Stimulated activated naive CD8-positive, alpha-beta T cell treated with anti-CD3 and anti-CD28 coated beads, Interleukin-15, Interleukin-2, amounts not matched to agents 100 U/mL and 50 U/mL, for 24 hours (primary cell): Measurements from ENCODE around the gene CRIM1.
"Not testable (repeated sequence)": the region's sequence is repeated elsewhere in the genome, so short reads cannot be mapped to it uniquely, and the experiment has no call there.

Source experiments
- ATAC-seq: fragments of 150-1000 bp; cut with Tn5 transposase; one replicate; pipeline ENCODE4 v1.10.0; 2021
- DNase-seq: peaks from one replicate; pipeline ENCODE4 v3.0.0; 2021

Gene CRIM1

GRCh38 chr2:36351736-36352349 is 3.7 kb upstream of the CRIM1 start:
- DNase-seq (no peak), ATAC-seq (no peak)

DNA sequence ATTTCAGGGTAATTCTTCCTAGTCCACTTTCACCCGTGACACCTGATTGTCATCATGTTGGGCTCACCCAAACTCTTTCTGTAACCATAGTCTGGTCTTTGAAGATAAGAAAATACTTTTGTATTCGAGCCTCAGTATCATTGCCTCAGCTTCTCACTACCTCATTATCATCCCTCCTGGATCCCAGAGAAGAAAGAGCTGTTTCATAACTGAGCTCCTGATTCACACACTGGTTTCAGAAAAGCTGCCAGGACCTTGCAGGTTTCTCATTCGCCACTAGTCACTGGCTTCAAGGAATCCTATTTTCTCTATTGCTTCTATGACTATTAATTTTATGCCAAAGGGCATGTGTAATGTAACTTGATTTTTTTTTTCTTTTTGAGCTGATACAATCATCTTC is 2.9 kb upstream of the CRIM1 start:
- DNase-seq (no peak), ATAC-seq (no peak)

DNA sequence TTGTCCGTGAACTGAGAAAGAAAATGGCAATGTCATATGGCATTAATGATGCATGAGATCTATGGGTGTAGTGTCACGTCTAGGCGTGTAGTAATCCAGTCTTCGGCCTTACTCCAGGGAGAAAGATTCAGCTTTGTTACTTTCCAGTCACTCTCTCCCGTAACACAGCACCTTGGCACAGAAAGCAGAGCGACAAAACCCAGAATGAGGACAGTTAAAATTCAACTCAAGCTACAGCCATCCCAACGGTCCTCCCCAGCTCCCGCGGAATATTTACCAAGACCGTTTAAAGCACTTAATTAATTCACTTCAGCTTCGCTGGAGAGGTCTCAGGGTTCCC is 797 bp upstream of the CRIM1 start:
- DNase-seq, result no peak

GRCh38 chr2:36355890-36356297 is 316 bp downstream of the CRIM1 start:
- no peak for DNase-seq
- no peak for ATAC-seq

More for the DNA sequence above, 797 bp upstream of the CRIM1 start:
- no peak for ATAC-seq

DNA sequence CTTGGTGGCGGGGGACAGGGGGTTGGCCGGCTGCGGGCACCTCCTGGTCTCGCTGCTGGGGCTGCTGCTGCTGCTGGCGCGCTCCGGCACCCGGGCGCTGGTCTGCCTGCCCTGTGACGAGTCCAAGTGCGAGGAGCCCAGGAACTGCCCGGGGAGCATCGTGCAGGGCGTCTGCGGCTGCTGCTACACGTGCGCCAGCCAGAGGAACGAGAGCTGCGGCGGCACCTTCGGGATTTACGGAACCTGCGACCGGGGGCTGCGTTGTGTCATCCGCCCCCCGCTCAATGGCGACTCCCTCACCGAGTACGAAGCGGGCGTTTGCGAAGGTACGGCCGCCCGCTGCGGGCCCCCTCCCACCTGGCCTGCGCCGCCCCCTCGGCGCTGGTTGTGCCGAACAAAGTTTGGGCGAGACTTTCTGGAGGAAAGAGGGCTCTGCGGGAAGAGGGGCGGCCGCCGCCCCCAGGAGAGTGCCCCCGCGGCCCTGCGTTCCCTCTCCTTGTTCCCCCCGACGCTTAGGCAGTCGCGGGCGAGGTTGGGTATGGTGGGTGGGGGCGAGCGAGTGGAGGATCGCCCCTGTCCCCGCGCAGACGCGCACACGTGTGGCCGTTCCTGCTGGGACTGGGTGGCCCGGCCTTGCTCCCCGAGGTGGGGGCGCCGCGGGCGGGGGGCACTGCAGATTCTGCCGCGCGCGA is 866 bp downstream of the CRIM1 start:
- DNase-seq, result peak; percentile 53
- peak; percentile 25 for ATAC-seq

DNA sequence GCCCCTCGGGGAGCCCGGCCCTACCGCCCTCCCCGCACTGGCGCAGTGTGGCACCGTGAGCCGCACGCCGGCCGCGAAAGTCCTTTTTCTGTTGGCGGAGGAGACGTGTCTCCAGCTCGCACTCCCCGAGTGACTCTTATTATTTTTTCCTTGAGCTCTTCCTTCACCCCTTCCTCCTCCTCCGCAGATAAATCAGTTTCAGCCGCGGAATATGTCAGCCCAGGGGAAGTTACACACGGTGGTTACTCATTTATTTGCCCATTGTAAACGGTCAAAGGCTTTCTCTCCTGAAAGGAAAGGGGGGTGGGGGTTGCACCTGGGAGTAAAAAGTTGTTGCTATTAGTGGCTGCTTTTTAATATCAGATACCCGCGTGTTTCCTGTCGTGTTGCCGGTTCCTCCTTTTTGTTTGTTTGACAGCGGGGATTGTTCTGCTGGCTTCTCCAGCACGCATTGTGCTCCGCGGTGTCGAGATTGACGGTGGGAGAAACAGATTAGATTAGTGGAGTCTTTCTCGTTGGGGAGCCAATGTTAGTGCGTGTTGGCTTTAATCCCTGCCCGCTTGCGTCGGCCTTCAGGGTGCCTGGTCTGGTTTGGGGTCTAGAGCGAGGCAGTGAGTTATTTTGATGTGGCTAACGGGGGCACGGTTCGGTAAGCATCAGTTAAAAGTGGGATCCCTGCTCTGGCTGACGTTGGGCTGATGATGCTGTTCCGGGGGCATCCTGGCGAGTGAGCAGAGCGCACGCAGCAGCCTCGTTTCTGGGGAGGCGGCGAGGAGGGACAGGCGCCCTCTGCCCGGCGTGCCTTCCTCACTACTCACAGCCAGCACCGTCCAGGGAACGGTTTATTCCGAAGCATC is 1.6 kb downstream of the CRIM1 start:
- DNase-seq, result peak; percentile 64
- ATAC-seq, result peak; percentile 61

- DNase-seq (no peak), ATAC-seq (no peak)
Measured at GRCh38 chr2:36357847-36358659, 2.5 kb downstream of the CRIM1 start.

DNA sequence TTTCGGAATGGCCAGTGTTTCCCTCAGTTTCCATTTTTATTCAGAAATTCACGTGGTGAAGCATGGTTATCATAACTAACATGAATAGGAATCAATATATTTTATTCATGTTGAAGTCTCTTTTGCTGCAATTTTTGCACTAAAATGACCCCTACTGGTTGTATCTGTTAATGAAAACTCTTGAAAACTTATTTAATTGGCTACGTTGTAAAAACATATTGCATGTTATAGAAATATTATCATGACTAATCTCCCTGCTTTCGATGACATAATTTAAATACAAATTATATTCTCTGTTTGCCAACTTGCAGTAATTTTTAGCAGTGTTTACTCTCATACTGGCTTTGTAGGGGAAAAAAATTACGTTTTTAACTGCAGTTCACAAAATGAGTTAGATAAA is 3.5 kb downstream of the CRIM1 start:
- ATAC-seq, result no peak
- DNase-seq, result no peak

DNA sequence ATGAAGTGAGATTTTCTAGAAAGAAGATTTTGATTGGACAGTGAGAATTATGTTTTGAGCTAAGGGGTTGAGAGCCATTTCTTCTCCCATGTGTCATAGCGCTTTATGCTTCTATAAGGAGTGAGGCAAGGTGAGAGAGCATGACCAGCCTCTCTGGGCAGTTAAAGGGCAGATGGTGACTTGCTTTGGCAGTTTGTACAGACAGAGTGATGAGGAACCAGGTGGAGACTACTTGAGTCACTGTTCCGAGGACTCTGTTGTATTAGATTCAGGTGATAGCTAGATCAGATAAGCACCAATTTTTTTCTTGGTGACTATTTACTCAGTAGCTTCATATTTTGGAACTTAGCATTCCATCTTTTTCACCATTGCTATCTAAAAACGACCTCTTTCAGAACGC is 4.5 kb downstream of the CRIM1 start:
- no peak for DNase-seq
- no peak for ATAC-seq

- DNase-seq, result no peak
- ATAC-seq, result no peak
Measured at GRCh38 chr2:36360834-36361233, 5.3 kb downstream of the CRIM1 start.

DNA sequence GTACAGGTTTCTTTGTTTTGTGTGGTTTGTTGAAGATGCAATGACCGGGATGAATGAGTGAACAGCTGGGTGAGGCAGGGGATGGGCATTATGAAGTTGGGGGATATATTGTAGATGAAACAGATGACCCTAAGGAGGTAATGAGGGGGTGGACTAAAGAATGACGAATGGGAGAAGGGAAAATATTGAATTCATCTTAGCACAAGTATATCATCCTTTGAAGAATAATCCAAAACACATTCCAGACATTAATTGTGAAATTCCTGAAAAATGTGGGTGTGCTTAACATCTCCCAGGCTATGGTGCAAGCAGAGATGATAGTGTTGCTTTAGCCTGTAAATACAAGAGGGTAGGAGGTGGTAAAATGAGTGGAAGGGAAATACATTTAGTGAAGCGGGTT is 5.8 kb downstream of the CRIM1 start:
- no peak for ATAC-seq
- no peak for DNase-seq

DNA sequence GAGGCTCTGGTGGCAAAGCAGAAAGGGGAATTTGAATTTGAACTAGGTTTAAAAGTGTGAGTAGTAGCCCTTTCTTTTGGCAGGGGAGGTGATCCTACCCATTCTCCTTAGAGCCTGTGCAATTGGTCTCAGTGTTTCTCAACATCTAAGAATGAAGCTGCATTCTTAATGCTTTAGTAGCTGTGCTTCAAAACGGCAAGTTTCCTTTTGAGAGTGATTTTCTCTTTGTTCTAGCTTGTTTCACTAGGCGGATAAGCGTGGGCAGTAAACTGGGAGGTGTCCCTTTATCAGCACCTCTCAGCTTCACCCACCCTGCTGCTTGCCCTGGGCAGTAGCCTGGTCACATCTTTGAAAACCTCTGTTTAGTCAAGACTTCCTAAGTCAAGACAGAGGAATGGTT is 6.7 kb downstream of the CRIM1 start:
- DNase-seq (no peak), ATAC-seq (no peak)

GRCh38 chr2:36363085-36363484 is 7.5 kb downstream of the CRIM1 start:
- not testable (repeated sequence) for ATAC-seq, DNase-seq

DNA sequence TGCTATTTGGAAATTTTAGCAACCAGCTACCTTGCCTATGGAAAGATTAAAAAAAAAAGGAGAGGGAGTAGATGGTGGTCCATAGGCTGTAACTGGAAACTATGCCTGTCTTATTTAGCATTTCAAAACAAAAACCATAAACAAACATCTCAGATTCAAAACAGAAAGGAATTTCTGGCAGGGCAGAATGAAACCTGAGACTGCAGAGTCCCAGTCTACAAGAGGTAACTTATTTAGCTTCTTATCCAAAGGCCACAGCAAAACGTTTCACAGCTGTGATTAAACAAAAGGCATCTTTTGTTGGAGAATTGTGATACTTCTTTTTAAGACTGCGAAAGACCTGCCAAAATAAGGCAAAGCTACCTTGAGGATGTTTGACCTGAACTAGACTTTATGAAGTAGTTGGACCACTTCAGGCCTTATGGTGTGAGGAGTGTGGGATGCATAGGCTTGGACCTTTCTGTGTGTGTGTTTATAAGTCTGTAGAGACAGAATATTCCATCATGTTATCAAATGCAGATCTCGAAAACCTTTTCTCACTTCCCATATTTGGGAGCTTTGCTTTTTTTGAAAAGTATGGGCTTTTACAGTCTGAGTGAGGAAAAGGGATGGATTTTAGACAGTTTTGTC is 11.0 kb downstream of the CRIM1 start:
- no peak for ATAC-seq
- DNase-seq, result no peak

DNA sequence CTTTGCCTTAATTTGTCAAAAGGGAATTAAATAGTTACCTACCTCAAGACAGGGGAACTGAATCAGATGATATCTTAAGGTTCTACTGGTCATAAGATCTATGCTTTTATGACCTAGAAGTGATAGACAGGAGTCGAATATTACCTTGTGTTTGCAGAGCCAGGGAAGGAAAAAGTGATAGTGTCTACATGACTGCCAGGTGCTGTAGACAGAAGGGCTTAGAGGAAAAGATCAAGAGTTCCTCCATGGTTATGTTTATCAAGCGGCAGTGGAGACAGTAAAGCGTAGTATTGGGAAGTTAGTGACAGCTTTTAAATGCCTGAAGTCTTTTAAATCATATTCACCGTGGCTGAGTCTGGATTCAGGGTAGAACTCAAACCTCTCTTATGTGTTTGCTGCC is 11.9 kb downstream of the CRIM1 start:
- ATAC-seq, result no peak
- DNase-seq, result no peak

- ATAC-seq (no peak), DNase-seq (no peak)
Measured at GRCh38 chr2:36367895-36368353, 12.3 kb downstream of the CRIM1 start.

DNA sequence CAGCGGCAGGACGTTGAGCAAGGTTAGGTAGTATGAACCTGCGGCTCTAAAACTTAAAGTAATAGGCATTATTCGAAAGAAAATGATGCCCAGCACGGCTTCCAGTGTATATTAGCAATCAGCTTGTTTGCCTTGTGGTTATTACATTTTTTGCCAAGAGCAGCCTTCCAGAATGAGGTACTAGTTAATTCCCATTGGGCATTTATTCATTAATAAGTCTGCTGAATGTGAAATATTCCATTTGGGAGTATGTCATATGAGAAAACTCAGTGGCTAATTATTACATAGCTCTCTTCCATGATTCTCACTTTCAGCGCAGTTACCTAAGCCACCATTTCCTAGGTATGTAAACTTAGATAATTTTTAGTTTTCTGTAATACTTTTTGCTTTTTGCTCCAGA is 12.9 kb downstream of the CRIM1 start:
- no peak for DNase-seq
- no peak for ATAC-seq

GRCh38 chr2:36369163-36369562 is 13.6 kb downstream of the CRIM1 start:
- ATAC-seq (no peak), DNase-seq (no peak)

DNA sequence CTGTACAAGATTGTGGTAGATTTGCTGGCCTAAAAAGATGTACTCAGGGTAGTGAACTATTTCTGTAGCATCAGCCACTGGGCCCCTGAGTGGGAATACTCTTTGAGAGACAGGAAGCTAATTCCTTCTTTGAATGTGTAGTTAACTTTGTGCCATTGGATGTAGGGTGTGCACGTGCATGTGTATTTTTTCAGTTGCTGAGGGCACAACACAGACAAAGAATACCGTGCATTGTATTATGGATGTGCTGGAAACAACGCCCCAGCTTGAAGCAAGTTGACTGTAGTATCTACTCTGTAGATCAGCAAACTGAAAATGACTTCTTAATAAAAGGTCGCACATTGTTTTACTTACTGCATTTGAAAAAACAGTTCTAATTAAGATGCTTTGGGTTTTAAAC is 14.1 kb downstream of the CRIM1 start:
- no peak for ATAC-seq
- DNase-seq, result no peak

- ATAC-seq, result no peak
- DNase-seq, result no peak
Measured at GRCh38 chr2:36370281-36370680, 14.7 kb downstream of the CRIM1 start.

DNA sequence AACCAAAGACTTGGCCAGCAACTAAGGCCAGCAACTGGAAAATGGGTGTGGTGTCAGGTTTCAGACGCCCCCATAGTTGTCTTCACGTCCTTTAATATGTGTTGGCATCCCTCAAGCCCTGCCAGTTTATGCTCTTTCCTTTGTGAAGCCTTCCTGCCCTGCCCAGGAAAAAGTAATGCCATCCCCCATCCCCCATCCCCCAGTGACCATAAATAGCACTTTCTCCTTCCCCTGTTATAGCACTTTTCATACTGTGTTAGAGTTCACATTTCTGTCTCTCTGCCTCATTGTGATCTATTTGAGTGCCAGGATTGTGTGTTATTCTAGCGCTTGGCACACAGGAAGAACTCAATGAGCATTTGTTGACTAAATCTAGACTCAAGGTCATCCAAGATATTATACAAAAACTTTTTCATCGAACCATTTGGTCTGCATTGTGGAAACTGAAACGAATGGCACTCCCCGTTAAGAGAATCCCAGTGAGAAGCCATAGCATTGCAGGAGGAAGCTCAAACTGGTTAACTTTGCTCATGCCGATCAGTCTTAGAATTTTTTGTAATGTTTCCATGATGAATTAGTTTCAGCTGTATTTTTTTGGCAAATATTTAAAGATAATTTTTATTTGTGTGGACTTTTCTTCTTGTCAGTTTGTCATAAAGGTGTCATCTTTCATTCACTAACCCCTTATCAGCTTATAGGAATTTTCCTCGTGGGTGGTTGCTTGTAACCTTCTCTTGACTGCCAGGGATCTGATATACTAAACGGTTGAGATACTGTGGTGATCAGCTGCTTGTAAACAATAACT is 15.7 kb downstream of the CRIM1 start:
- ATAC-seq (no peak), DNase-seq (no peak)
